ENCODE results near the gene PRICKLE2.

PRICKLE2 gene

GRCh38 chr3:64220161-64220914 lies 4.9 kb downstream of the PRICKLE2 start:
- no peak for DNase-seq (ENCODE audit: low spot score)

GRCh38 chr3:64218746-64219145 lies 6.5 kb downstream of the PRICKLE2 start:
- DNase-seq (ENCODE audit: low spot score) = no peak

DNA sequence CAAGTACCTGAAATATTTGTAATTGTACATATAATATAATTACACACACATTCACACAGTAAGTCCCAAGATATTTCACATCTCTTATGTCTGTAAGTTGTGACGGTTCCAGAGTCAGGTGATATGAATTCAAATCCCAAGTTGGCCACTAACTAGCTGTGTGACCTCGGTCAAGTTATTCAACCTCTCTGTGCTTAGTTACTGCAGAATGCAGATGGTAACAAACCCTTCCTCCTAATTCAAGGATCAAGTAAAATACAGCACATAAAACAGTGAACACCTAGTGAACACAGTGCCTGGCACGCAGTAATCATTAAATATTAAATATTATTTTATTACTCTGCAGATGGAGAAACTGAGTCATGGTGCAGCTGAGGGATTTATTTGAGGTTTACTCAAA lies 6.9 kb downstream of the PRICKLE2 start:
- DNase-seq (ENCODE audit: low spot score) = no peak

DNA sequence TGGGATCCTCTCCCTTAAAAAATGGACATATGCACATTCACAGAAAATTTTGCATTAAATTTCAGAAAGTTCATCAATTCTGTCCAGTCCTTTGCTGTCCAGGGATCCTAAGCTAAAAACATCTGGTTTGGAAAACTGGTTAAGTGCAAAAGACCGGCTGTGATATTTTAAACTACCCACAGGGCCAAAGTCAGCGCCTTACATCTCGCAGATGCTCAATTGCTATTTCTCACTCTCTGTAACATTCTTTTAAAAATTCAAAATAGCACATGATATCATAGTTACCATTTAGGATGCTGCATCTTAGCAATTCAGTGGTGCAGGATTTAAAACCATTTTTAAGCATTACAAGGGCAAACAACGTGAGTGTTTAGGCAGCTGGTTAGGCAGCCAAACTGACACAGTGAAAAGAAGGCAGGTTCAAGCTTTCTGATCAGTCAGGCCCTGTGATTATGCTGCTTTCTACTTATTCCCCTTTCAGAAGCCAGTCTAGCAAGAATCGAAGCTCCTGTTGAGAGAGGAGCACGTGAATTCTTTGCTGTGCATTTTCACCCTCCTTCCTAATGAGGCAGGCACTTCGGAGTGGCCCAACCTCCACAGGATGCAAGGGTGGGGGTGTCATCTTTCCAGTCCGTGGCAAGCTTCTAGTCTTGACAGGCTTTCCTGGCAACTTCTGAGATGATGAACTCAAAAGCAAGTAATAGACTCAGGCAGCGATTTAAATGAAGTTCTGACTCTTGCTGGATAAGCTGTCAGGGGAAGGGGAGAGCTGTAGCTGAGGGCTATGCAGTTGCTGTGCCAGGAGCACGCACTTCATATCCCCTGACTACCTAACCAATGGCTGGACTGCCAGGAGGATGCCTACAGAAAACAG lies 8.8 kb downstream of the PRICKLE2 start:
- no peak for DNase-seq (ENCODE audit: low spot score)

GRCh38 chr3:64215559-64215958 lies 9.7 kb downstream of the PRICKLE2 start:
- DNase-seq (ENCODE audit: low spot score) = no peak

DNA sequence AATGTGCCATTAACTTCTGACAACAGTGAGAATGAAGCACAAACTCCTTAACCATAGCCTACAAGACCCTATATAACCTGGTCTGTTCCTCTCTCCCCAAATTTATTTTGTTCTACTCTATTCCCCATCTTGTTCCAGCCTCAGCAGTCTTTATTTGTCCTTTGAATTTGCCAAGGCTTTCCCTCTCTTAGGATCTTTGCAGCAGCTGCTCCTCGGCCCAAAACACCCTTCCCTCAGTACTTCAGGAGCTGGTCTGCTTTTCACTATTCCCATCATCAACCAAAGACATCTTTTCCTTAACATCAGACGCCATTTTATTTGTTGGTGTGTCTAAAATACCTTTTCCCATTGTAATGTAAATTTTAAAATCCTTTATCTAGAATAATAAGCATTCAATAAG lies 10.2 kb downstream of the PRICKLE2 start:
- no peak for DNase-seq (ENCODE audit: low spot score)

DNA sequence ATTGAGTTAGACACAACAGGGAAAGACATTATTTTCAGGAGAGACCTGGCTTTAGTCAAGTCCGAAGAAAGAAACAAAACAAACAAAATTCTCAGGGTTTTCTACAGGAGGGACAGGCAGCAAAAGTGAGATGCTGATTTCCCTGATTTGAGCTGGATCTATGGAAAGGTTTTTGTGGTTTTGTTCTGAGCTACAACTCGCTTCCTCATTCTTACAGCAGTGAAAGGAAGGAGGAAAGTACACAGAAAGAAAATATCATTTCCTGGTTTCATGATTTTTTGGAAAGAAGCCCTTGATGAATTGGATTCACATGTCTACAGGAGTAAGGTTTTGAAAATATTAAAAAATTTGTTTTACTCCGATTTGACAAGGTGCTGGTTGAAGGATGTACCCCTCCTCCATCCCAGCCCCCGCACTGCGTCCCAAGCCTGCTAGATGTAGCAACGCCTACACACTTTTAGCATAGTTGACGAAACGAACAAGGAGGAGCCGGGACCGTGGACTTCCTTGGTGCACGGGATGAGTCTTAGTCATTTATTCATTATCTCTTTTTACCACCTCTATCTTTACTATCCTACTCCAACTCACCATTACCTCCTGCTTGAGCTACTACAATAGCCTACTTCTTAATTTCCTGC lies 10.8 kb downstream of the PRICKLE2 start:
- no peak for DNase-seq (ENCODE audit: low spot score)

GRCh38 chr3:64213962-64214379 lies 11.3 kb downstream of the PRICKLE2 start:
- no peak for DNase-seq (ENCODE audit: low spot score)

DNA sequence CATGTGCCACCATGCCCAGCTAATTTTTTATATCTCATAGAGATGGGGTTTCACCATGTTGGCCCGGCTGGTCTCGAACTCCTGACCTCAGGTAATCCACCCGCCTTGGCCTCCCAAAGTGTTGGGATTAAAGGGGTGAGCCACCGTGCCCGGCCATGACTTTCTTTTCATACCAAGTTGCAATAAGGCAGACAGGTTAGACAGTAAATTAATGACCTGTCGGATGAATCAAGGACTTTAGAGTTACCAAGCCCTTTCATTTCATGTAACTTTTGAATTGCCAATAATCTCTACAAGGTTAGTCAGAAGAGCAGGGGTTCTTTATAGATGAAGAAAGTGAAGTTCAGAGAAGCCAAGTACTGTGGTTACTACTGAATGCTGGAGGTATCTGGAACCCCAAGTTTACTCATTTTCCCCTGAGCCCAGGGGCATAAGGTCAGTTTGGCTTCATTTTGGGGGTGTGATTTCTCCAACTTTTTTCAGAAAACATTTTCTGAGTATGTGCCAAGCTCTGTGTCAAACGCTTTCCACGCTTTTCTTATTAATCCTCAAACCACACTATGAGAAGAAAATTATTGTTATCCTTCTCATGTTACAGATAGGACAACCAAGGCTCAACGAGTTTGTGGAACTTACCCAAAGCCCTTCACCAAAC lies 11.9 kb downstream of the PRICKLE2 start:
- no peak for DNase-seq (ENCODE audit: low spot score)

GRCh38 chr3:64209866-64210621 lies 15.2 kb downstream of the PRICKLE2 start:
- no peak for DNase-seq (ENCODE audit: low spot score)

DNA sequence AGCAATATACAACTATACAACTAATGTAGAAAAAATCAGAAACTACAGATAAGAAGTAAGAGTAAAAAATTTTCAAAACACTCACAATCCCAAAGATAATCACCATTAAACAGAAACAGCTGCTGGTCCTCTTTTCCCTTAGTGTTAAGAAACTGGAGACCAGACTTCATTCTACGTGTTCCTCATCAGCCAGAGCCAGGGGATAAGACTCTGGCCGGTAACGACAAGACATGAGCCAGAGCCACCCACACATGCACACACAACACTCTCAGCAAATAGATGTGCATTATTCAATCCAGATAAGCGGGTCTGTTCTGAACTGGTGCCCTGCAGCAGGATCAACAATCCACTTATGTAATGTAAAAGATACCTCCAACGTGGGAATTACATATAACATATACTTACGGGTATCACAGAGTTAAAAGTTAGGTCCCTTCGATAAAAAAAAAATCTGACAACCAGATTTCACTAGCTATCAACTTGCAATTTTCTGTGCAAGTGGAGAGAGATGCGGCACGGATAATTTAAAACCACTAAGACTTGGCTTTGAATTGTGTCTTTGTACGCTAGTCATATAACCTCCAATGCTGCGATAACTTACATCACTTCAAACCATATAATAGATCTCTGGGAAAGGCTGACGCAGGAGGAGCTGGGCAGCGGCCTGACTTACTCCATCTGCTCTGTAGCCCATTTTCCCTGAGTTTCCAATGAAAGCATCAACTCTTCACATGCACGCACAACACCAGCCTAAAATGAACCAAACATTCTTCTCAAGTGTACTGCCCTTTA lies 17.8 kb downstream of the PRICKLE2 start:
- no peak for DNase-seq (ENCODE audit: low spot score)

DNA sequence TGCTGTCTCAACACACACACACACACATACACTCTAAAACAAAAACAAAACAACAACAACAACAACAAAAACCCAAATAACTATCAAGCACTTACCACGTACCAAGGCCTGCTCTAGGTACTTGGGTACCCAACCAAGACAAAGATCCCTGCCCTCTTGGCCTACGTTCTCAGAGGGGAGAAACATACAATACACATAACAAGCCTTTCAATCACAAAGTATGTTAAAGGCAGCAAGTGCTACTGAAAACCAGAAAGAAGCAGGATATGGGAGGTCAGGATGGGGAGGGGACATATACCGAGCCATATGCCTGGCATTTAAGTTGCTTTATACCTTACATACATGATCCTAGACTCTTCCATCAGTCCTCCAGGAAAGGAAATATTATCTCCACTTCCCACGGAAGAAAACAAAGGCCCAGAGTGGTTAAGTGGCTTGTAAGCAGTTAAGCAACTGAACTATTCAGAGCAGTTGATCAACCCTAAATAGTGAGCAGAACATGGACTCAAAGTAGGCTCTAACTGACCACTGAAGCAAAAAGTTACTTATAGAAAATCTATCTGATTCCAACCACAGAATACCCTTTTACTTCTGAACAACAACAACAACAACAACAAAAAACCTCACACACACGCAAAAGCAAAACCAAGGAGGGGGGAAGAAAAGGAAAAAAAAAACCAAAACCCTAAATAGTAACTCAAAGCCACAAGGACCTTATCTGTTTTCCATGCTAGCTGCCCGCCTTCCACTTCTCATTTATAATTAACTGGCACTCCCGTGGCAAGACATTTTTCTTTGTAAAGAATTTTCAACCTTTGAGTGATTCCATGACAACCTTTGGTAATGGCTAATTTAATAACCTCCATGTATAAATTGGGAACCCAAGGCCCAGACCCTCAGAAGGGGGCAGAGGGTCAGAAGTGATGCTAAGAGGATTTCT lies 21.0 kb downstream of the PRICKLE2 start:
- no peak for DNase-seq (ENCODE audit: low spot score)

DNA sequence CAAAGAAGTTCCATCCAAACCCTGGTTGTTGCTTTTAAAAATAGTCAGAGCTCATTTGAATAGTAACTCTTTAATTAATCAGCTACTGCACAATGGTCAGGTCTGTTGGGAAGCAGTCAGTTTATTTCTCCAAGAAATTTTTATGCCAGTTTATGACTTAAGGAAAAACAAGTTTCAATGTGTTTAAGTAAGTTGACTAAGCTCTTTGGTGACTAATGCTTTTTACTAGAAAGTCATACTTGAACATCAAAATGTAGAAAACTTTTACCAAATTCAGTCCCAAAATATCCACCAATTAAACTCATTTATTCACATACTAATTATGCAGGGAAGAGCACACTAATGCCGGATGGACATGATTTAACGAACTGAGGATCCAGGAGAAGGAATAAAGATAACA lies 22.1 kb downstream of the PRICKLE2 start:
- DNase-seq (ENCODE audit: low spot score) = no peak

GRCh38 chr3:64199932-64200331 lies 25.3 kb downstream of the PRICKLE2 start:
- no peak for DNase-seq (ENCODE audit: low spot score)

DNA sequence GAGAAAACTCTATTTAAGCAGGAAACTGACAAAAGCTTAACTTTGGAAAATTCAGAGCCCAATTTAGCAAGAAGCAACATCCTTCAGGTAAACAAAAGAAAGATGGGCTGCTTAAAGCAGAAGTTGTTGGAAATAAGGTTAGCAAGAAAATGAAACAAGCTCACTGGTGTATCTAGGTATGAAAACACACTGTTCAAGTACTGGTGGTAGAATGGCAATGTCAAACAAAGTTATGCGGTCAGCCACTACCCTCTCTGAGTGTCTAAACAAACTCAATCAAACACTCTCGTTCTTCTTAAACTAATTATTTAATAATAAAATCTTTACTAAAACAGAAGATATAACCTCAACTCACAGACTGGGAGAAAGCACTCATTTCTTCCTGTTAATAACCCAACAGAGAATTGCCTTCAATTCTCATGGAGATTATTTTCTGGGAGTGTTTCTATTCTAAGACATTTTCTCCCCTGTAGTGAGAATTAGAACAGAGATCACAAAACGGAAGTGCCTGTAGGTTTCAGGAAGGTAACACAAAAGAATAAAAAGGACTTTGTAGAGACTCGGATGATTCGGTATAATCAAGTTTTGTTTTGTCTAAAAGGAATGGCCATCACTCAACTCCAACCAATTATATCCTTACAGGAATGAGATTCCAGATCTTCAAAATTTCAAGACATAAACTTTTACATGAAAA lies 28.9 kb downstream of the PRICKLE2 start:
- no peak for DNase-seq (ENCODE audit: low spot score)

GRCh38 chr3:64195789-64196188 lies 29.5 kb downstream of the PRICKLE2 start:
- no peak for DNase-seq (ENCODE audit: low spot score)

DNA sequence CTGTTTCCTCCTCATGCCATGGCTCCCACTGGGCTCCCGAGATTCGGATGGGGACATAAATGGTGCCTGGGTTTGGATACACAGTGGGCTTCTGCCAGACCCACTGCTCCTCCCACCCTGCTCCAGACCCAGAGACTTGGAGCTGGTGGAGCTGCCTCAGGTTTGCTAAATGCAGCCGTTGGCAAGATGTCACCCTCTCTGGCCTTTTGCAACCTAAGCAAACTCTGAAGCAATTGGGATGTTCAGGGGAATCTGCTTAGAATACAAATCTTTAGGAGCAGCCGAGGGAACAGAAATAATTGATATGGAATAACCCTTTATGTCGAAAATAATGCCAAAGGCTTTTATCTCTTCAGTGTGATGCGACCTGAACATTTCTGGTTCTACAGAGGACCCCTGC lies 33.4 kb downstream of the PRICKLE2 start:
- DNase-seq (ENCODE audit: low spot score) = no peak

GRCh38 chr3:64190517-64191515 lies 34.5 kb downstream of the PRICKLE2 start:
- DNase-seq (ENCODE audit: low spot score) = no peak
